HEK293 (cell line): ENCODE measurements around the gene FAM118A.

Experiments
- TCF7L2 ChIP-seq: IDR thresholded peaks from 2 replicates; pipeline ENCODE4 v1.6.1; 2011; ENCODE audit warnings: low read depth, mild to moderate bottlenecking, inconsistent platforms, low read length, moderate library complexity, borderline replicate concordance
- ZNF138 ChIP-seq: fragments of 450-650 bp; formaldehyde crosslinking; IDR thresholded peaks from 2 replicates; pipeline ENCODE4 v1.5.1; 2016; ENCODE audit warnings: missing biosample characterization, missing genetic modification characterization, borderline replicate concordance
- ZNF394 ChIP-seq: fragments of 450-650 bp; formaldehyde crosslinking; IDR thresholded peaks from 2 replicates; pipeline ENCODE4 v1.5.1; 2016; ENCODE audit warnings: missing biosample characterization, missing genetic modification characterization, mild to moderate bottlenecking, moderate library complexity, borderline replicate concordance
- ZNF654 ChIP-seq: fragments of 450-650 bp; formaldehyde crosslinking; IDR thresholded peaks from 2 replicates; pipeline ENCODE4 v1.5.1; 2016; ENCODE audit warnings: low read depth, missing biosample characterization, missing genetic modification characterization
- ZNF660 ChIP-seq: fragments of 450-650 bp; IDR thresholded peaks from 2 replicates; pipeline ENCODE4 v1.5.1; 2018; ENCODE audit warnings: missing biosample characterization, mild to moderate bottlenecking, missing genetic modification characterization
- TF ChIP-seq, protein P1 (sequence below): fragments of 450-650 bp; formaldehyde crosslinking; IDR thresholded peaks from 2 replicates; pipeline ENCODE4 v1.5.1; 2016; ENCODE audit warnings: missing biosample characterization, missing genetic modification characterization
- TF ChIP-seq, protein P2 (sequence below): fragments of 450-650 bp; formaldehyde crosslinking; IDR thresholded peaks from 2 replicates; pipeline ENCODE4 v1.5.1; 2016; ENCODE audit warnings: missing biosample characterization, missing genetic modification characterization

DNA sequence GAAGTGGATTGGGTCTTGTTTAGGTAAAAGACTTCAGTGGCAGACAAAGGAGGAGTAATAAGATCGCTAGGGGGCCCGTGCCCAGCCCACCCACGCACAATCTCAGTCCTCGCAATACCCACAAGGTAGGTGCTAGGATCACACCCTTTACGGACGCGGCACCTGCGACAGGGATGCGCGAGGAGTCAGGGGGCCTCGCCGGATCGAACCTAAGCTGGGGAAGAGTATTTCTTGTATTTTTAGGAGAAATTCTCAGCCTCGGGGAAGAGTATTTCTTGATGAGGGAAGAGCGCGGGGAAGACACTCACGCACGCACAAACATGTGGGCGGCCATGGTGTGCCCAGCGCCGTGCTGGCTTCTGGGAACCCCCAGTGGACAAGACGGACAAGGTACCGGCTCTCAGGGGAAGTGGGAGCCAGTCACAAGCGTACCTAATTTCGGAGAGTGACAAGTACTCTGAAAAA is 745 bp upstream of the FAM118A start:
- no peak for TF ChIP-seq ZNF138 (tag by site-specific recombination)
- TF ChIP-seq, protein P1, sequence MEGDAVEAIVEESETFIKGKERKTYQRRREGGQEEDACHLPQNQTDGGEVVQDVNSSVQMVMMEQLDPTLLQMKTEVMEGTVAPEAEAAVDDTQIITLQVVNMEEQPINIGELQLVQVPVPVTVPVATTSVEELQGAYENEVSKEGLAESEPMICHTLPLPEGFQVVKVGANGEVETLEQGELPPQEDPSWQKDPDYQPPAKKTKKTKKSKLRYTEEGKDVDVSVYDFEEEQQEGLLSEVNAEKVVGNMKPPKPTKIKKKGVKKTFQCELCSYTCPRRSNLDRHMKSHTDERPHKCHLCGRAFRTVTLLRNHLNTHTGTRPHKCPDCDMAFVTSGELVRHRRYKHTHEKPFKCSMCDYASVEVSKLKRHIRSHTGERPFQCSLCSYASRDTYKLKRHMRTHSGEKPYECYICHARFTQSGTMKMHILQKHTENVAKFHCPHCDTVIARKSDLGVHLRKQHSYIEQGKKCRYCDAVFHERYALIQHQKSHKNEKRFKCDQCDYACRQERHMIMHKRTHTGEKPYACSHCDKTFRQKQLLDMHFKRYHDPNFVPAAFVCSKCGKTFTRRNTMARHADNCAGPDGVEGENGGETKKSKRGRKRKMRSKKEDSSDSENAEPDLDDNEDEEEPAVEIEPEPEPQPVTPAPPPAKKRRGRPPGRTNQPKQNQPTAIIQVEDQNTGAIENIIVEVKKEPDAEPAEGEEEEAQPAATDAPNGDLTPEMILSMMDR (tag by site-specific recombination), result no peak
- no peak for TF ChIP-seq ZNF660 (tag by site-specific recombination)
- no peak for TF ChIP-seq ZNF394 (tag by site-specific recombination)
- TF ChIP-seq ZNF654 (tag by site-specific recombination), result no peak
- TF ChIP-seq, protein P2, sequence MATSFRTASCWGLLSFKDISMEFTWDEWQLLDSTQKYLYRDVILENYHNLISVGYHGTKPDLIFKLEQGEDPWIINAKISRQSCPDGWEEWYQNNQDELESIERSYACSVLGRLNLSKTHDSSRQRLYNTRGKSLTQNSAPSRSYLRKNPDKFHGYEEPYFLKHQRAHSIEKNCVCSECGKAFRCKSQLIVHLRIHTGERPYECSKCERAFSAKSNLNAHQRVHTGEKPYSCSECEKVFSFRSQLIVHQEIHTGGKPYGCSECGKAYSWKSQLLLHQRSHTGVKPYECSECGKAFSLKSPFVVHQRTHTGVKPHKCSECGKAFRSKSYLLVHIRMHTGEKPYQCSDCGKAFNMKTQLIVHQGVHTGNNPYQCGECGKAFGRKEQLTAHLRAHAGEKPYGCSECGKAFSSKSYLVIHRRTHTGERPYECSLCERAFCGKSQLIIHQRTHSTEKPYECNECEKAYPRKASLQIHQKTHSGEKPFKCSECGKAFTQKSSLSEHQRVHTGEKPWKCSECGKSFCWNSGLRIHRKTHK, result no peak
- TF ChIP-seq TCF7L2, result no peak
